Fibroblast of lung (primary cell): ENCODE results near the gene RALBP1. TPM values are rescaled to one million over a fixed set of nuclear protein-coding genes. Genes with fewer than 3 reads are reported as not detected.

Experiments used
- DNase-seq, 2 donors: peaks; one replicate each; pipeline versions ENCODE4 v3.0.0 to v3.0.0-alpha.2; 2010; ENCODE audit warnings: low read depth in 2 of 2
- H2AFZ ChIP-seq: 2 replicates; pipeline ENCODE4 v1.5.1; 2012; ENCODE audit warnings: low read length, control low read depth, inconsistent platforms
- H3K27ac ChIP-seq: 2 replicates; pipeline ENCODE4 v1.5.1; 2011; ENCODE audit warnings: low read length, control low read depth; ENCODE audit not compliant: insufficient read depth
- H3K27me3 ChIP-seq: 2 replicates; pipeline ENCODE4 v1.5.1; 2011; ENCODE audit warnings: mild to moderate bottlenecking, low read length; ENCODE audit not compliant: control insufficient read depth, insufficient read depth
- H3K36me3 ChIP-seq: 2 replicates; pipeline ENCODE4 v1.5.1; 2011; ENCODE audit warnings: low read length; ENCODE audit not compliant: control insufficient read depth, insufficient read depth
- H3K4me1 ChIP-seq: 2 replicates; pipeline ENCODE4 v1.5.1; 2011; ENCODE audit warnings: low read length; ENCODE audit not compliant: control insufficient read depth, insufficient read depth; ENCODE audit errors: extremely low read depth
- H3K4me2 ChIP-seq: 2 replicates; pipeline ENCODE4 v1.5.1; 2011; ENCODE audit warnings: low read length, control low read depth; ENCODE audit not compliant: insufficient read depth; ENCODE audit errors: extremely low read depth
- H3K4me3 ChIP-seq, 4 experiments: fragments of 200-600 bp in 1 of 4; sonication (generic) in 1 of 4; replicated peaks in 1 of 4; 2 replicates each; pipeline ENCODE4 v1.5.1; 2011 to 2016; ENCODE audit warnings: low read length in 4 of 4, low read depth in 3 of 4, mild to moderate bottlenecking in 3 of 4, control low read depth in 2 of 4, inconsistent platforms in 1 of 4, mixed read lengths in 1 of 4; ENCODE audit not compliant: insufficient read depth in 1 of 4; ENCODE audit errors: control extremely low read depth in 1 of 4
- H3K79me2 ChIP-seq: 2 replicates; pipeline ENCODE4 v1.5.1; 2012; ENCODE audit warnings: mild to moderate bottlenecking, low read length, inconsistent platforms; ENCODE audit not compliant: control insufficient read depth, insufficient read depth
- H3K9ac ChIP-seq: 2 replicates; pipeline ENCODE4 v1.5.1; 2011; ENCODE audit warnings: mild to moderate bottlenecking, low read length, control low read depth; ENCODE audit not compliant: insufficient read depth
- H3K9me3 ChIP-seq: 2 replicates; pipeline ENCODE4 v1.5.1; 2012; ENCODE audit warnings: low read depth, low read length; ENCODE audit not compliant: control insufficient read depth, insufficient read depth
- H4K20me1 ChIP-seq: 2 replicates; pipeline ENCODE4 v1.5.1; 2011; ENCODE audit warnings: low read length; ENCODE audit not compliant: control insufficient read depth, insufficient read depth; ENCODE audit errors: extremely low read depth
- EZH2 ChIP-seq: IDR thresholded peaks from 2 replicates; pipeline ENCODE4 v1.5.1; 2012; ENCODE audit warnings: low read length, control low read depth, mild to moderate bottlenecking; ENCODE audit errors: missing control alignments
- polyA plus RNA-seq, 2 donors: library from polyadenylated mRNA; depleted of rRNA in 1 of 2; stranded (reverse) in 1 of 2; unstranded in 1 of 2; fragments of >200 nt; gene quantifications; 2 replicates each; pipeline ENCODE4 v1.2.1, GENCODE V29; 2011 to 2012; ENCODE audit warnings: missing spikeins in 1 of 2
- total RNA-seq: library from RNA; depleted of rRNA; stranded (reverse); fragments of >200 nt; gene quantifications from 2 replicates; pipeline ENCODE4 v1.2.1, GENCODE V29; 2014
- TF ChIP-seq, protein P1 (sequence below), 2 donors: IDR thresholded peaks in 1 of 2; conservative IDR thresholded peaks in 1 of 2; 1 replicate in 1 of 2; 2 replicates in 1 of 2; pipeline ENCODE4 v1.5.1; 2011 to 2012; ENCODE audit warnings: low read length in 2 of 2, control low read depth in 1 of 2, inconsistent platforms in 1 of 2, low read depth in 1 of 2, mild to moderate bottlenecking in 1 of 2

RALBP1 gene
- total and polyA plus RNA-seq, 2 donors (not counting 1 experiment from before 2014, with no cell fraction given) = 72.3 to 72.4 TPM

DNA sequence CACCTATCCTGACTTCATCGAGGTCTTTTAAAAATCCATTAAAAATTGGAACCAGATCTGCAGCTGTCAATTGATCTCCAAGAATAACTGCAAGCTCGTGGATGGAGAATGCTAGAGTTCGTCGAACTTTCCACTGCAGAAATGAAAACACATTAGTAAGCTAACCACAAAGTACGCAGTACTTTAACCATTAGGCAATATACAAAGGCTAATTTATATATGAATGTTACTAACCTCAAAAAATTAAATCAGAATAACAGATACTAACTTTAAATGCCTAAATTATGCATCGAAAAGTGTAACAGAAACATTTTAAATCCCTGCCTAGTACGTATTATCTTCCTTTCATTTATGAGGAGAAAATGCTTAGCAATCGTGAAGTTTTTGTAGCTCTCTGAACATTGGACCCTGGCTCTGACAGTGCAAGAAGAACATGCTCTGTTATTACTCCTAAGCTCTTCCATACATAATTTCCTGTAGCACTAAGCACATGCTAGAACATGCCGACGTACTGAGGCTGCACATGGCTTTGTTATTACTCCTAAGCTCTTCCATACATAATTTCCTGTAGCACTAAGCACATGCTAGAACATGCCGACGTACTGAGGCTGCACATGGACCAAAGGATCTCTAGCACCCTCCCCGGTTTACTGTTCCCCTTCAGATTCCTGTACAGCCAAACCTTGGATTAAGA, 82.1 kb downstream of the RALBP1 start:
- Histone ChIP-seq H3K9me3 (no peaks in the 10 kb centered on the region), H3K4me1 (no peaks in the 10 kb centered on the region), H3K79me2 (no peaks in the 10 kb centered on the region), H3K27me3 (no peaks in the 10 kb centered on the region), H3K36me3 (peaks cover 14% of the 10 kb centered on the region), H4K20me1 (no peaks in the 10 kb centered on the region), H2AFZ (no peak overlapping the region), H3K9ac (no peak overlapping the region), H3K4me2 (no peak overlapping the region), H3K4me3 (no peak overlapping the region), H3K27ac (no peak overlapping the region)
- no peak for DNase-seq
- TF ChIP-seq EZH2 = no peak
- TF ChIP-seq, protein P1, sequence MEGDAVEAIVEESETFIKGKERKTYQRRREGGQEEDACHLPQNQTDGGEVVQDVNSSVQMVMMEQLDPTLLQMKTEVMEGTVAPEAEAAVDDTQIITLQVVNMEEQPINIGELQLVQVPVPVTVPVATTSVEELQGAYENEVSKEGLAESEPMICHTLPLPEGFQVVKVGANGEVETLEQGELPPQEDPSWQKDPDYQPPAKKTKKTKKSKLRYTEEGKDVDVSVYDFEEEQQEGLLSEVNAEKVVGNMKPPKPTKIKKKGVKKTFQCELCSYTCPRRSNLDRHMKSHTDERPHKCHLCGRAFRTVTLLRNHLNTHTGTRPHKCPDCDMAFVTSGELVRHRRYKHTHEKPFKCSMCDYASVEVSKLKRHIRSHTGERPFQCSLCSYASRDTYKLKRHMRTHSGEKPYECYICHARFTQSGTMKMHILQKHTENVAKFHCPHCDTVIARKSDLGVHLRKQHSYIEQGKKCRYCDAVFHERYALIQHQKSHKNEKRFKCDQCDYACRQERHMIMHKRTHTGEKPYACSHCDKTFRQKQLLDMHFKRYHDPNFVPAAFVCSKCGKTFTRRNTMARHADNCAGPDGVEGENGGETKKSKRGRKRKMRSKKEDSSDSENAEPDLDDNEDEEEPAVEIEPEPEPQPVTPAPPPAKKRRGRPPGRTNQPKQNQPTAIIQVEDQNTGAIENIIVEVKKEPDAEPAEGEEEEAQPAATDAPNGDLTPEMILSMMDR (conservative IDR thresholded peaks at IDR 0.05 in 1 of 2, IDR thresholded peaks at IDR 0.05 in 1 of 2; ENCODE audit: low read depth in 1 of 2, low read length in 2 of 2) = no peak

DNA sequence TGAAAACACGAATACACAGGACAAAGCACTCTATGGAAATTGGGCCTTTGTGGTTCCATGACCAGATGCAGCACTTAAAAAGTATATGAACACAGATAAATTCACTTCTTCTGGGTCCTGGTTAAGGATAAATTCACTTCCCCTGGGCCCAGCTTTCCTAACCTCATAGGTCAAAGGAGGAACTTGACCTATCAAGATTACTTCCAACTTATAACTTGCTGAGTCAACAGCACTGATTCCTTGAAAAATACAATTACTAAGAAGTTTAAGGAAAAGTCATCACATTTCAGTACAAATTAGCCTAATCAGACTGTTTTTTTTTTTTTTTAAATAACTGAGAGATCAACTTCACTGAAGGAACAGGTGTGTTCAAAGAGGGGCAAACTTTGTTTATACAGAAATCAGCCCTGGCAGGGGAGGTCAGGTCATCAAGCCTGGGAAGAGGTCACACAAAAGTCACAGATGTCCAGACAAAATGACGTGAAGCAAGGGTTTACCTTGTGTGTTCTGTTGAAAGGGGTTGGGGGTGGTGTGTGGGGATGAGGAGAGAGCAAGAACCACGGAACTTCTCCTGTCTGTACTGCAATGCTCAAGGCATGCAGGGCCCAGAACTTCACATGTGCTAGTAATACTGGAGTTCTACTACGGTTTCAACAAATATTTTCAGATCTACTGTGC, 83.2 kb downstream of the RALBP1 start:
- Histone ChIP-seq H3K79me2 (no peaks in the 10 kb centered on the region), H2AFZ (no peak overlapping the region), H3K27ac (no peak overlapping the region), H4K20me1 (no peaks in the 10 kb centered on the region), H3K9ac (no peak overlapping the region), H3K4me2 (no peak overlapping the region), H3K4me1 (peaks cover 4% of the 10 kb centered on the region), H3K36me3 (peaks cover 12% of the 10 kb centered on the region), H3K27me3 (no peaks in the 10 kb centered on the region), H3K9me3 (no peaks in the 10 kb centered on the region), H3K4me3 (no peak overlapping the region)
- TF ChIP-seq EZH2 = no peak
- TF ChIP-seq, protein P1 (conservative IDR thresholded peaks at IDR 0.05 in 1 of 2, IDR thresholded peaks at IDR 0.05 in 1 of 2; ENCODE audit: low read depth in 1 of 2, low read length in 2 of 2) = no peak
- no peak for DNase-seq

DNA sequence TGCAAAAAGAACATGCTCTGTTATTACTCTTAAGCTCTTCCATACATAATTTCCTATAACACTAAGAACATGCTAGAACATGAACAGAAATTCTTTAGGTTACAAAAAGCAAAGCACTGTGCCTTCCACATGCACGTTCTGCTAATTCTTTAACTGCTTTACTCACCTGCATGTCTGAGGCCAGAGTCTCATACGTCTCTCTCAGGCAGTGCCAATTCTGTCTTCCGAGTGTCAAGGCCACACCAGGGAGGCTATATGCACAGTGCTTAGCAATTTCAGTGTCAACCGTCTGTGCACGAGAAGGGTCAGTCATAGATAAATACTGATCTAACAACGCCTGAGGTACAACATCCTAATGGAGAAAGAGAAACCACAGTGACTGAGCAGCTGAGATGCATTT, 83.9 kb downstream of the RALBP1 start:
- H3K9me3 ChIP-seq = no peaks in the 10 kb centered on the region
- no peak overlapping the region for H3K9ac ChIP-seq
- no peak for DNase-seq
- H3K4me1 ChIP-seq = peaks cover 4% of the 10 kb centered on the region
- peaks cover 10% of the 10 kb centered on the region for H3K36me3 ChIP-seq
- no peaks in the 10 kb centered on the region for H3K27me3 ChIP-seq
- TF ChIP-seq, protein P1 (conservative IDR thresholded peaks at IDR 0.05 in 1 of 2, IDR thresholded peaks at IDR 0.05 in 1 of 2; ENCODE audit: low read depth in 1 of 2, low read length in 2 of 2) = no peak
- TF ChIP-seq EZH2 = no peak
- H4K20me1 ChIP-seq = no peaks in the 10 kb centered on the region
- H3K27ac ChIP-seq = no peak overlapping the region
- no peaks in the 10 kb centered on the region for H3K79me2 ChIP-seq
- H2AFZ ChIP-seq = no peak overlapping the region
- no peak overlapping the region for H3K4me2 ChIP-seq
- H3K4me3 ChIP-seq = no peak overlapping the region
